A204.1 (cell line): ENCODE results near the gene CD6.

Experiments used
- FAIRE-seq: peaks from 2 replicates; lab custom pipeline; 2012; peaks lifted over from hg19 to GRCh38; lab: Jason Lieb, UNC

Gene CD6

DNA sequence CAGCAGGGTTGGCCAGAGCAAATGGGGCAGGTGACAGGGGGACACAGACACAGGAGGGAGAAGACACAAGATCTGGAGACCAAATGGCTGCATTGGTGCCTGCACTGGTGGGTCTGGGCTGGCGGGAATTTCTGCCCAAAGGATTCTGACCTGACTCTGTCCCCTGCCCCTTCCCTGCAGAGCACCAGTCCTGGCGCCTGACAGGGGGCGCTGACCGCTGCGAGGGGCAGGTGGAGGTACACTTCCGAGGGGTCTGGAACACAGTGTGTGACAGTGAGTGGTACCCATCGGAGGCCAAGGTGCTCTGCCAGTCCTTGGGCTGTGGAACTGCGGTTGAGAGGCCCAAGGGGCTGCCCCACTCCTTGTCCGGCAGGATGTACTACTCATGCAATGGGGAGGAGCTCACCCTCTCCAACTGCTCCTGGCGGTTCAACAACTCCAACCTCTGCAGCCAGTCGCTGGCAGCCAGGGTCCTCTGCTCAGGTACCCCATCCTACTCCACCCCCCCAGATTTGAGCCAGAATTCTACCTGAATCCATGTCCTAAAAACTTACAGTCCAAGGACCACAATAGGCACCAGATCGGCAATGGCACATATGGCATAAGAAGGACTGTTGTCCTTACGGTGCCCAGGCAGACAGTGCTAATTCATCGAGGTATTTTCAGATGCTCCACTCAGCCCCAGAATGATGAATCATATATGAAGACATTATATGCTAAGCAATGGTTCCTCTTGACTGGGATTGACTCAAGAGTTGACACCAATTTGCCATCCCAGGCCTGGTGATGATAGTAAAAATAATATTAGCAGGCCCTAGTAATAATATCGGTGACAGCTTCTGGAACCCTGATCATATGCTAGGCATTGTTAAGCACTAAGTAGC lies 38.2 kb downstream of the CD6 start:
- no peak for FAIRE-seq

DNA sequence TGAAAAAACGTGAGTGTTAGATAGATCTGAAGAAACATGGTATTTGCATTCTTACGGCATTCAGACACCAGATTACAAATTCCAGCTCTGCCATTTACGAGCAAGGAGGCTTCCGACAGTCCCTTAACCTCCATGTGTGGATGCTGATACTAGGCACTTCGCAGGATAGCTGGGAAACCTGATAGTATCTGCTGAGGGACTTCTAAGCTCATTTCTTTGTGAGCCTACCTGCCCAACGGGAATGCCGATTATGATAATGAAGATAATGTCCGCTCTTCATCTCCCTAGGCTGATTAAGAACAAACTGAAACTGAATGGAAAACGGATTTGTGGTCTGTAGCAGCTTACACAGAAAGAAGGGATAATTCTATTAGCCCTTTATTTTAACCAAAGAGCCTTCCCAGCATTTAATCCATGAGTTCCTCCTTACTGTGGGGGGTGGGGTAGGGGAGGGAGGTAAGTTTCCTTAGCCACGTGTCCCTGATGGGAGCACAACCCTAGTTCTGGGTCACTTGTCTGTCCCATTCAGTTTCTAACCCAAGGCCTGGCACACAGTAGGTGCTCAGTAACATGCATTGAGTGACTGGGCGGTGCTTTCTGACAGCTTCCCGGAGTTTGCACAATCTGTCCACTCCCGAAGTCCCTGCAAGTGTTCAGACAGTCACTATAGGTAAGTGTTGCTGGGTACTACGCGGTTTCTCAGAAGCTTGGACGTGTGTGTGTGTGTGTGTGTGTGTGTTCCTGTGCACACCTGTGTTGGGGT lies 39.2 kb downstream of the CD6 start:
- FAIRE-seq: no peak

DNA sequence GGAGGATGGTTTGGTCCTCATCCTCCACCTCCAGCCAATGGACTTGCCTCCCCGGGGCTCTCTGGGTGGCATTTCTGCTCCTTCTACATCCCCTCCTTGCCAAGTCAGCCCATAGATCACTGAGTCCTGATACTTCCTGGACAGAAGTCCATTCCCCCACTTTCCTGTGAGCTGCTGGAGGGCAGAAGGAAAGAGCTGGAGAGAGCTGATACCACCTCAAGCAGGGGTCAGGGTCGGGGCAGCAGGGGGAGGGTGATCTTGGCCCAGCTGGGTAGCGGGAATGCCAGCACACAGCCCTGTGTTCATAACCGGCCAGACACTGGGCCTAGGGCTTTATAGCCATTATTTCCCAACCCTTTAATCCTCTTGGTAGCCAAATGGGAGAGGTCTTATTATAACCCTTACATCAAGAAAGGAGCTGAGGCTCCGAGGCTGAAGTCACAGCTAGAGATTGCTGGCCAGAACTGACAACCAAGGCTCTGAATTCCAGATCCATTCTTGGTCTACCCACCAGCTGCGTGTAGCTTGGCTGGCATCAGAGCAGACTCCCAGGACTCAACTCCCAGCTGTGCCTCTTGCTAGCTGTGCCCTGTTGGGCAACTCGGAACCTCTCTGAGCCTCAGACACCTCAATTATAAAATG lies 39.9 kb downstream of the CD6 start:
- FAIRE-seq: no peak

DNA sequence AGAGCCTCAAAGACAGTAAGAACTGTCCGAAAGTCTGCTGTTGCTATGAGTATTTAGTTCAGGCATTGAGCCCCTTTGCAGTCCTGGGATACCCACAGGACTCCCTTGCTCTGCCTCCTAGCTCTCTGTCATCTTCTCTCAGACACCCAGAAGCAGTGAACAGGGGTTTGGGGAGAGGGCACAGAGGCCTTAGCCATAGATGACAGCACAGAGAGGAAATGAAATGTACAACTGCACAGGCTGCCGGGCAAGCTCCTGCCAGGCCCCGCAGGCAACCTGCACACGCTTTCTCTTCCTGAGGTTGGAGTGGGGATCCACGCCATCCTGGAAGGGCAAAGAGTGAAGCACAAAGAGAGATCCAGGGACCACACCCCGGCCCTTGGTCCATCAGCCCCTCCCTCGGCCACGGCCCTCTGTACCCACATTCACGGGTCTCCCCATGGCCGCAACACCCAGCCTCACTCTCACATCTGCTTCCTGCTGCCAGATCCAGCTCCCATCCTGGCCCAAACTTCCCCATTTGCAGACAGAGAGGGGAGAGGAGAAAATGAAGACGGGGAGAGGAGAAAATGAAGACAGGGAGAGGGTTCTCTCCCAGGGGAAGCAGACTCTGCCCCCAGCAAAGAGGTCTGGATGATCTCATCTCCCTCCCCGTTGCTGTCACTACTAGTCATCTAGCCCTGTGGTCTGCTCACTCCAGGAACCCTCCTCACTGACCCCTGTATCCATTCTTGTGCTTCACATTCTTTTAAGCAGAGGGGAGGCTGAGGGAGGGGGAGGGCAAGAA lies 40.7 kb downstream of the CD6 start:
- no peak for FAIRE-seq

DNA sequence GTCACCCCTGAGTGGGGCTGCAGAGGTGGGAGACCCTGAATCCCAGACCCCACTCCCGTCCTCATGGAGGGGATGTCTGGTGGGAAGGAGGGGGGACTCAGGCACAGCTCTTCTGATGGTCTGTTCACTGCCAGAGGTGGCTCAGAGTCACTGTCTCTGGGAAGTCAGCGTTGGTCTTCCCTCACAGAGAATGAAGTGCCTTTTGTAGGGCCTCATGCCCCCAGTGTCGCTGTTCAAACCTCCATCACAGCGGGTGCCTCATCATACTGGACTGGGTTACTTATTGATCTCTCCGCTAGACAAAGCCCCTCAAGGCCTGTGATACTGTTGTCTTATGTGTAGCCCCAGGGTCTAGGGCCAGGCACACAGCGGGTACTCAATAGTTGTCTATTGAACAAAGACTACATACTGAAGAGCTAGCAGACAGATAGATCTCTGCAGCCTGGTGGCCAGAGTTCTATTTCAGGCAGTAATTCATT lies 41.3 kb downstream of the CD6 start:
- no peak for FAIRE-seq

DNA sequence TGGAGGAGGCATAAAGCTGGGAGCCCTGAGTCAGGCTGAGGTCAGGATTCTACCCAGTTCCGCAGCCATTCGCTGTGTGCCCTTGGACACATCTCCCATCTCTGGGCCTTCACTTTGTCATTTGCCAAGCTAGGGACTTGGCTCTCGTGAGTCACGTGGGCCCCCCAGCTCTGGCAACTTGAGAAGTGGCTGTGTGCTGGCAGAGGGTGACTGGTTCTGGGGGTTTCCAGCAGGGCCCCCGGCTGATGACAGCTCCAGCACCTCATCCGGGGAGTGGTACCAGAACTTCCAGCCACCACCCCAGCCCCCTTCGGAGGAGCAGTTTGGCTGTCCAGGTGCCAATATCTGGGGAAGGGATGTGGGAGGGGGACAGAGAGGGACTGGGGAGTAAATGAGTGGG lies 46.6 kb downstream of the CD6 start:
- FAIRE-seq: no peak

DNA sequence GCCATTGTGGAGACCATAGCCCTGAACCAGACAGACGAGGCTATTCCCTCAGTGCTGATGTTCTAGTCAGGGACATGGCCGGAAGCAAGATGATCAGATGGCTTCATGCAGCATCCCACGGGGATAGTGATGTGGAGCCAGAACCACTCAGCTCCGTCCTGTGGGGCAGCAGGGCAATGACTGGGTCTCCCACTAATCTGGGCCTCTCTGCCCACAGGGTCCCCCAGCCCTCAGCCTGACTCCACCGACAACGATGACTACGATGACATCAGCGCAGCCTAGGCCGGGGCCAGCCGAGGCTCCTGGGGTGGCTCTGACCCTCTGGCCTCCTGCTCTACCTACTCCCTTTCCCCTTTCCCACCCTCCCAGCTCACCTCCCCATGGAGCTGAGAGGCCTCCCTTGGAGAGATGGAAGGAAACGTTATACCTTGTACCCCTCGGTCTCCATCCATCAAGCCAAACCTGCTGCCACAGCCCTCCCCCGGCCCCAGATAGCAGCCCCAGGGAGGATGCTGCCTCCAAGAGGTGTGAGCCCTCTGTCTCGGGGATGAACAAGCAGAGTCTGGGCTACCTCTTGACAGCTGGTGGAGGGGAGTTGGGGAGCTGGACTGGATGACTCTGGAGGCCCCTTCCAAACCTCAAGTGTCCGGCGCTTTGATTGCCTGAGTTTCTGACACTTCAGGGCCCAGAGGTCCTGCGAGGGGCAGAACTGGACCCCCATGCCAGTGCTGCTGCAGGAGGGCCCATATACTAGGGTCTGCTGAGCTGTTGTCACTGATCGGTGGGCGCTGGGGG lies 47.8 kb downstream of the CD6 start:
- FAIRE-seq: no peak

DNA sequence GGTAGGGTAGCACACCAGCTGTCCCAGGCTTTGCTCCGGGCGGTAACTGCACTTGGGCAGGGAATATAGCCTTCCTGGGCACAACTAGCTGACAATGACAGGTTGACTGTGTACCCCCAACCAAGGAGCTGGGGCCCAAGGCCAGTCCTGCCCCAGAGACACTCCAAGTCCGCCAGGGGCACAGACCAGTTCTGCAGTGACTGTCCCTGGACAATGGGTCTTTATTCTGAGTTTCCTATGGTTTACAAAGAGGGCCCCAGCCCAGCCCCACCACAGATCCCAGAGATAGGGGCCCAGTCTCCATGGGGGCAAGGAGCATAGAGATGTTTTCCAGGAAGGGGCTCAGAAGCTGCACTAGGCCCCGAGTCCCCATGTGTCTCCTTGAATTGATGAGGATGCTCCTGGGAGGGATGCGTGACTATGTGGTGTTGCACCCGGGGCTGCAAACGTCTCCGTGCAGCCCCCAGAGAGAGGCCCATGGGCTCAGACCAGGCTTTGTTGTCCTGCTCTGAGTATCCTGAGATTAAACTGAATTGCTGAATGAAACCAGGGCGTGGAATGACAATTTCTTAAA lies 48.4 kb downstream of the CD6 start:
- FAIRE-seq: no peak

DNA sequence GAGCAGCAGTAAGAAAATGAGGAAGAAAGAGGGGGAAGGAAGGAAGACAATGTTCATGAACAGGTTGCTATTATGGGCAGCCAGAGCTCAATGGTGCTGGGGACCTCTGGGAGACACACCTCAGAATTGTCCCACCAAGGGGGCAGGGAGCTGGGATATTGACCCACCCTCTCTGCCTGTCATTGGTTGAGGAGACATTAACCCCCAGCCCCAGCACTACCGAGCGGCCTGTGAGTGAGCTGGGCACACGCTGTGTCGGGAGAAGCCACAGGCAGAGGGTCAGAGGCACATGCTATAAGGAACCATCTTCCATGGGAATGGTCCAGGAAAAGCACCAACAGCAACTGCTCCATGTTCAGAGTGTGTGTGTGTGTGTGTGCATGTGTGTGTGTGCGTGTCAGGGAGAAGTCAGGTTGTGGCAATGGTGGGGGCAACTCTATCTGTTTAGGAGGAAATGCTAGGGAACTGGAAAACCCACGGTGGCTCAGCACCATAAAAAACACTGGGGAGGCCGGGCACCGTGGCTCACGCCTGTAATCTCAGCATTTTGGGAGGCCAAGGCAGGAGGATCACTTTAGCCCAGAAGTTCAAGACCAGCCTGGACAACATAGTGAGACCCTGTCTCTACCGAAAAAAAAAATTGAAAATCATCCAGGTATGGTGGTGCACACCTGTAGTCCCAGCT lies 49.2 kb downstream of the CD6 start:
- no peak for FAIRE-seq

DNA sequence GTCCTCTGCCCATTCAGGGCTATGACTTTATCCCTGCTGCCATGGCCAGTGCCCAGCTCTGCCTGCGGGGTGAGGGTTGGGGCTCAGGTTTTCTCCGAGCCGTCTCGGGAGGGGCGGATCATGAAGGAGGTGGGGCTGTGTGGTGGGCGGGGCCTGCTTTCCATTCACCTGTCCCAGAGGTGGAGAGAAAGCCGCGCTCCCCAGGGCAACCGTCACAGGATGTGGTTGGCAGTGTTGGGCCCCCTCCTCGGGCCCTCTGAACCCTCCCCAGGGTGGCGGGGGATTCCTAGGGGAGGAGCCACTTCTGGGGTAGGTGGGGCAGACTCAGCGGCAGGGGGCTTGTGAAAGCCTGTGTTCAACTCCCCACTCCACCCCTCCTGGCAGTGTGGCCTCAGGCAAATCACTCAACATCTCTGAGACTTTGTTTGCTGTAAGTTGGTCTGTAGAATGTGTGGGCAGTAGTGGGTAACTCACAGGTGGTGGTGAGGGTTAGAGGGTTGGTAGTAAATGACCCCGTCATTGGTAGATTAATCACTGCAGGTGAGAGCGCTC lies 50.3 kb downstream of the CD6 start:
- no peak for FAIRE-seq

DNA sequence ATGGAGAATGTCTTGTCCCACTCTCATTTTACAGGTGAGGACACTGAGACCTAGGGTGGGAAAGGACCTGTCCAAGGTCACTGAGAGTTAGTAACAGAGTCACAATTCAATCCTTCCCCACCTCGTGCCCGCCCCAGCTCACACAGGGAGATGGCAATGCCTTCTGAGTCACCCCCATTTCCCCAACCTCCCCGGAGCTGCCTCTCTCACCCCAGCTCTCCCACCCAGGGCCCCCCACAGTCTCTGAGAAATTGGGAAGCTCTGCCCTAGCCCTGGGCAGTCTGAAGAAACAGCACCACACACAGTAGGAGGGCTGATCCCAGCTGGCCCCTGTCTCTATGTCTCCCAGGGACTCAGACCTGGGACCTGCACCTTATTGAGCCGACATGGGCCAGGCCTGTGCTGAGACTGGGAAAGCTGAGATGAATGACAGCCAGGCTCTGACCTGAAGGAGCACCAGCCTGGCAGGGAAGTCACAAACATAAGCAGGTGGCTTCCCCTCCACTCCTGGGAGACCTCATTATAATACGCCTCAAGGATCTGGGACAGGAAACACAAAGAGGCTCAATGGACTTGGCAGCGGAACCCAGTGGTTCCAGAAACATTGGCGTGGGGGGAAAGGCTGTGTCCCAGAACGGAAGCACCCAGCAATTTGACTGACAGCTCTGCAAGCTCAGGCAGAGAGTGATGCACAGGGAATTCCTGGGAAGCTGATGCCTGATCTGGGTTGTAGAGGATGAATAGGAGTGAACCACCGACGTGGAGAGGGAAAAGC lies 51.0 kb downstream of the CD6 start:
- no peak for FAIRE-seq

DNA sequence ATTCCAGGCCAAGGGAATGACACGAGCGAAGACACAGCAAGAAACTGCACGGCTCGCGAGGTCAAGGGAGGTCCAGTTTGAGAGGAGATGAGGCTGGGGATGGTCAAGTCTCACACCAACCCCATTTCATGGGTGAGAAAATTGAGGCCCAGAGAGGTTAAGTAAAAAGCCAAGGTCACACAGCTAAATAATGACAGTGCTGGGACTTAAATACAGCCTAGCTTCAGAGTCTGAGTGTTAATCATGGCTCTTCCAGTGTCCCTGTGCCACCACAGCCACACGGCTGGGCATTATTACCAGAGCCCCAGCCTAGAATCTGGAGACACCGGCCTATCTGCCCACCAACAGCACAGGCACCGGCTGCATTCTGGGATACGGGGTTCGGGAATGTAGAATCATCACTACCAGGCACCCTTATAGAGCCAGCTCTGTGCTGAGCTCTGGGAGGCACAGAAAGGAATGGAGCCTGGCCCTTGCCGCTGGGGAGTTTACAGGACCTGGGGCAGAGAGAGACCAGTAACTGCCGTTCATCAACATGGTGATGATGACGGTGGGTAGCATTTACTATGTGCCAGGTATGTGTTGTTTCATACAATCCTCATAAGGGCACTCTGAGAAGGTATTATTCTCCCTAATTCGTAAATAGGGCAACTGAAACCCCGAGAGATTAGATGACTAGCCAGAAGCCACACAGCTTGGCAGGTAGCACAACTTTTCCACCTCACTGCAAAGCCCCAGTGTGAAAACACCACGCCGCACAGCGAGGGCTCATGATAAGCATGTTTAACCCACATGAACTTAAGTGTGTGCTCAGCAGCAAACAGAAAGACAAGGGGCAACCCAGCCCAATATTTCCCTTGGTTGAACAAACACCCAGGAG lies 51.8 kb downstream of the CD6 start:
- no peak for FAIRE-seq

DNA sequence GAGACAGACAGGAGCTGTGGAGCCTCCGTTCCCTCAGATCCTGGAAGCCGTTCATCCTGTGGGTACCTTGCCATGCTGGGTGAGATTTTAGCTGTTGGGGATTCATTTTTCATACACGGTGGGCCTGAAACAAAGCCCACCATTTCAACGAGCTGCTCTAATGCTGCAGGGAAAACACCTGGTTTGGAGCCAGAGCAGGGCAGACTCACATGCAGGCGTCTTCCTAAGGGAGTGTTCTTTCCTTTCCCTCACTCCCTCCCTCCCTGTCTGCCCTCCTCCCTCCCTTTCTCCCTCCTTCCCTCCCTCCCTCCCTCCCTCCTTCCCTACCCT lies 52.5 kb downstream of the CD6 start:
- FAIRE-seq: no peak

DNA sequence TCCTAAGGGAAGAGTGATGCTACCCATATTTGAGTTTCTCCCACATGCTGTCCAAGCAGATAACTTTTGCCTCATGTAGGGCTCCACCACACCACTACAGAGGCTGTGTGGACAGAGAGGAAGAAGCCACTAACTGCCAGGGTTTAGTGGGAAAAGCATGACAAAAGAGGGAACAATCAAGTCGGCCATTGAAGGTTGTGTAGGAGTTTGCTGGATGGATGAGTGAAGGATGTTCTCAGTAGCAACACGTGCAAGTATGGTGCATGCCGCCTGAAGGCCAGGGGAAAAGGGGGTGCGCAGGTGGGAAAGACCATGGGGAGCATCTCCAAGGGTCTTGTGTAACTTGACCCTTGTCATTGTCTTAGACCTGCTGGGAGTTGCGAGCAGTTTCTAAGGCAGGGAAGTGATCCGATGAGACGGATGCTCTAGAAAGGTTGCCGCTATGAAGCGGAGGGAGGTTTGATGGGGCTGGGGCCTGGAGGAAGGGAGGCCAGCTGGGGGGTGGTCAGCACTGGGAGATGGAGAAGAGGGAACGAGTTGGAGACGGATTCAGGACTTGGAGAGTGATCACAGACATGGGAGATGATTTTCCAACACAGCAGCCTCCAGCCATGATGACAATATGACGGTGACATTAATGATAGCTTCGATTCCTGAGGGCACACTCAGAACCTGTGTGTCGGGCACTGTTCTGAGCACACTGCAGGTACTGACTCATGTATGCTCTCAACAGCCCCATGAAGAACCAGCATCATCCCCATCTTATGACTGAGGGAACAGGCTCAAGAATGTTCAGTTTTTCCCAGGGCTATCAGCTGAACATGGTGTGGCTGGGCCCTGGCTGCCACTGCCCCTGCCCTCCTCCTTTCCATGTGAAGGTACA lies 53.7 kb downstream of the CD6 start:
- FAIRE-seq: no peak

DNA sequence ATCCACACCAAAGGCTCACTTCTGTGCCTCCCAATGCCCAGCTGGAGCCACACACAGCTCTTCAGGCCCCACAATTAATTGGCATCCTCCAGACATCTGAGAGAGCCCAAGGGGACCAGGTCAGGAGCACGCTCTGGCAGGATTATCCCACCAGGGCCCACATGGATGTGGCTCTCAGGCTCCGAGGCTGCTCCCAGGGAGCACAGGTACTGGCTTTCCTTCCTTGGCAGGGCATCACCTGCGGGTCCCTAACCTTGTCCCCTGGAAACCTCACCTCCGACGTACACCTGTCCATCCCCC lies 54.3 kb downstream of the CD6 start:
- no peak for FAIRE-seq

DNA sequence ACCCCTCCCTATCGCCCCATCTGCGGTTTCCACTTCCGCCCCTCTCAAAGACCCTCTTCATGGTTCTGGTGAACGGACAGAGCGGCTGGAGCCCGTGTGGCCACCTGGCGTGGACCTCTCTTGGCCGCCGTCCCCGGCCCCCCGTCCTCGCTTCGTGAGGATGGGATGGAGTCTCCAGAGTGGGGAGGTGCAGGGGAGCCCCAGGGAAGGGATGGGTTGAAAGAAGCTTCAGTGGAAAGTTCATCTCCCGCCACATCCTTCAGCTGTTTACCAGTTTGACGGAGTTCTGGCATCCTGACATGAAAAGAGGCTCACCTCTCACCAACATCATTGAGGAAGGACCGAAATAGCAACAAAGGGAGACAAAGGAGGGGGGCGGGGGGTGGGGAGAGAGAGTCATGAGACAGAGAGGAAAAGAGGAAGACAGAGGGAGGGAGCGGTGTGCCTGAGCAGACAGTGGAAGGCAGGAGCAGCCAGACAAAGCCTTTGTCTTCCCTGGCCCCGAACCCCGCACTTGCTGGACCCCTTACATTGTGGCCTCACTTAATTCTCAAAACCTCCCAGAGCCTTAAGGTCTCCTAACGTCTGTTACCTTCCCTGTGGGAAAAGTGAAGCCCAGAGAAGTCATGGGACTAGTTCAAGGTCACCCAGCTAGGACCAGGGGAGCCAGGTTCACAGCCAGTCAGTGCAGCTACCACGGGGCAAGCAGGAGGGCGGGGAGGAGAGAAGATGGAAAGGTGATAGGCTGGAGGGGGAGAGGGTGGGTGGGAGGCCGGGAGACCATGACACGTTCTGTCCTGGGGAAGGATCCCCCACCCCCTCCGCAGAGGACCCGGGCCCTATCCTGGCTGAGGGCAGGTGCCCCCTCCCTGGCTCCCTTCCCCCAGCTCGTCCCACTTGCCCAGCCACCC lies 54.9 kb downstream of the CD6 start:
- FAIRE-seq: no peak
